ENCODE data around the gene MXRA7.

Gene MXRA7

GRCh38 chr17:76659928-76660655 lies 50.7 kb downstream of the MXRA7 start:
- TF ChIP-seq, protein P1, sequence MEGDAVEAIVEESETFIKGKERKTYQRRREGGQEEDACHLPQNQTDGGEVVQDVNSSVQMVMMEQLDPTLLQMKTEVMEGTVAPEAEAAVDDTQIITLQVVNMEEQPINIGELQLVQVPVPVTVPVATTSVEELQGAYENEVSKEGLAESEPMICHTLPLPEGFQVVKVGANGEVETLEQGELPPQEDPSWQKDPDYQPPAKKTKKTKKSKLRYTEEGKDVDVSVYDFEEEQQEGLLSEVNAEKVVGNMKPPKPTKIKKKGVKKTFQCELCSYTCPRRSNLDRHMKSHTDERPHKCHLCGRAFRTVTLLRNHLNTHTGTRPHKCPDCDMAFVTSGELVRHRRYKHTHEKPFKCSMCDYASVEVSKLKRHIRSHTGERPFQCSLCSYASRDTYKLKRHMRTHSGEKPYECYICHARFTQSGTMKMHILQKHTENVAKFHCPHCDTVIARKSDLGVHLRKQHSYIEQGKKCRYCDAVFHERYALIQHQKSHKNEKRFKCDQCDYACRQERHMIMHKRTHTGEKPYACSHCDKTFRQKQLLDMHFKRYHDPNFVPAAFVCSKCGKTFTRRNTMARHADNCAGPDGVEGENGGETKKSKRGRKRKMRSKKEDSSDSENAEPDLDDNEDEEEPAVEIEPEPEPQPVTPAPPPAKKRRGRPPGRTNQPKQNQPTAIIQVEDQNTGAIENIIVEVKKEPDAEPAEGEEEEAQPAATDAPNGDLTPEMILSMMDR (IDR thresholded peaks at IDR 0.05; ENCODE audit: insufficient read depth, low read length, poor library complexity, severe bottlenecking): no peak
- no peak overlapping the region for H3K4me3 ChIP-seq (replicated peaks; ENCODE audit: low read depth, low read length)
- DNase-seq (ENCODE audit: extremely low read depth, insufficient read length): no peak

GRCh38 chr17:76658242-76658662 lies 52.5 kb downstream of the MXRA7 start:
- no peak for DNase-seq (ENCODE audit: extremely low read depth, insufficient read length)
- Histone ChIP-seq H3K36me3 (ENCODE audit: control insufficient read depth, insufficient read depth, low read length) (no peaks in the 10 kb centered on the region), H3K27me3 (replicated peaks; ENCODE audit: control insufficient read depth, insufficient read depth, low read length) (no peaks in the 10 kb centered on the region), H3K4me3 (replicated peaks; ENCODE audit: low read depth, low read length) (no peak overlapping the region)
- TF ChIP-seq, protein P1 (IDR thresholded peaks at IDR 0.05; ENCODE audit: insufficient read depth, low read length, poor library complexity, severe bottlenecking): no peak

More at GRCh38 chr17:76659928-76660655, 50.7 kb downstream of the MXRA7 start:
- Histone ChIP-seq H3K36me3 (ENCODE audit: control insufficient read depth, insufficient read depth, low read length) (no peaks in the 10 kb centered on the region), H3K27me3 (replicated peaks; ENCODE audit: control insufficient read depth, insufficient read depth, low read length) (no peaks in the 10 kb centered on the region)

DNA sequence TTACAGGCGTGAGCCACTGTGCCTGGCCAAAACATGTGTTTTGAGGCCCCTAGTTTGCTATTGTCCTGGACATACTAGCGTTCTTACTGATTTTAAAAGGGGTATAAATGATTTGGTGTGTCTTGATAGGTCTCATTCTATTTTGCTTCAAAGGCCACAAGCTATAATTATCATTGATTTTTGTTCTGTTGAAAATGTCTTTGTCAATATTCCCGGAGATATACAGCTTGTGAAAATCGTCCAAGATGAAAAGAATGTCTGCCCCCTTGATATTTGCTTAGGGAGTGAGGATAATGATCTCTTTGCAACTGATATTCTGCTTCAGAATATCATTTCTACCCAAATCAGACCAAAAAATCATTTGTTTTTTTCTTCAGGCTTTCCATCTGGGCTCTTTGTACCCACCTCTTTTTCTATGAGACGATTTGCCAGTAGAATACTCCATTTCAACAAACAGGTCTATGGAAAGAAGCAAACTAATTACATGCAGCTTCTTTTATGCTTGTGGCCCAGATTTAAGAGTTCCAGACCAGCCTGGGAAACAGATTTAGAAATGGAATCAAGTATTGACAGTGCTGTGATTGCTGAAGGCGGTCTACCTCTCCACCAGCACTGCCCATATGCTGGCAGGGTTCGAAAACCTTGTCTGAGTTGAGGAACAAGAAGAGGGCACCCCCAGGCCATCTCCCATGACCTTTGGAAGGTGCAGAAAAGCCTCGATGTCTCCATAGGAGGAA lies 53.1 kb downstream of the MXRA7 start:
- H3K36me3 ChIP-seq (ENCODE audit: control insufficient read depth, insufficient read depth, low read length): no peaks in the 10 kb centered on the region
- H3K4me3 ChIP-seq (replicated peaks; ENCODE audit: low read depth, low read length): no peak overlapping the region
- no peak for DNase-seq (ENCODE audit: extremely low read depth, insufficient read length)
- no peaks in the 10 kb centered on the region for H3K27me3 ChIP-seq (replicated peaks; ENCODE audit: control insufficient read depth, insufficient read depth, low read length)
- TF ChIP-seq, protein P1 (IDR thresholded peaks at IDR 0.05; ENCODE audit: insufficient read depth, low read length, poor library complexity, severe bottlenecking): no peak

DNA sequence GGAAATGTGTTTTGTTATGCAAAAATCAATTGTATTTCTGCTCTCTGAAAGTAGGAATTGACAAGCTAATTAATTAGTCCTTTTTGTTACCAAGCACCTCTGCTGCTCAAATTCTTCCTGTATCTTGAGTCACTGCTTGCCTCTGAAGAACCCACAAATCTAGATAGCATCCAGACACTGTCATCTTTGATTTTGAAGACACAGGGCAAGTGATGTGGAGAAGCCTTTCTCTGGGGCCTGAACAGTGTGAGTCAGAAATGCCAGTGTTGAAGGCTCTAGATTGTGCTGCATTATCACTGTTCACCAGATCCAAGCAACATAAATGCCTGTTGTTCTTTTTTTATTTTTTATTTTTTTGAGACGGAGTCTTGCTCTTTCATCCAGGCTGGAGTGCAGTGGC lies 56.4 kb downstream of the MXRA7 start:
- no peaks in the 10 kb centered on the region for H3K36me3 ChIP-seq (ENCODE audit: control insufficient read depth, insufficient read depth, low read length)
- no peak for DNase-seq (ENCODE audit: extremely low read depth, insufficient read length)
- TF ChIP-seq, protein P1 (IDR thresholded peaks at IDR 0.05; ENCODE audit: insufficient read depth, low read length, poor library complexity, severe bottlenecking): no peak
- no peak overlapping the region for H3K4me3 ChIP-seq (replicated peaks; ENCODE audit: low read depth, low read length)
- H3K27me3 ChIP-seq (replicated peaks; ENCODE audit: control insufficient read depth, insufficient read depth, low read length): no peaks in the 10 kb centered on the region

DNA sequence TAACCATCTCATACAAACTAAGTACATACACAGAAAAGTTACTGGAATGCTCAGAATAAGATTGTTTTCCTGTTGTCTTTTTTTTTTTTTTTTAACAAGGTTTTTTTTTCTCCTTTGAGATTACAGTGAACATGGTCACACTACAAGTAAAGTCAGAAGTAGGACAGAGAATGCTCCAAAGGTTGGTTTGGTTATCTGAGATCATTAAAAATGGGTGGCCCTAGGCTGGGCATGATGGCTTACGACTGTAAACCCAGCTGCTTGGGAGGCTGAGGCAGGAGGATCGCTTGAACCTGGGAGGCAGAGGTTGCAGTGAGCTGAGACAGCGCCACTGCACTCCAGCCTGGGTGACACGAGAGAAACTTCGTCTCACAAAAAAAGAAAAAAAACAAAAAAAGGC lies 60.3 kb downstream of the MXRA7 start:
- no peak overlapping the region for H3K4me3 ChIP-seq (replicated peaks; ENCODE audit: low read depth, low read length)
- H3K36me3 ChIP-seq (ENCODE audit: control insufficient read depth, insufficient read depth, low read length): no peaks in the 10 kb centered on the region
- TF ChIP-seq, protein P1 (IDR thresholded peaks at IDR 0.05; ENCODE audit: insufficient read depth, low read length, poor library complexity, severe bottlenecking): no peak
- no peaks in the 10 kb centered on the region for H3K27me3 ChIP-seq (replicated peaks; ENCODE audit: control insufficient read depth, insufficient read depth, low read length)
- DNase-seq (ENCODE audit: extremely low read depth, insufficient read length): no peak

All from GM06990 (cell line).